GM13977 (cell line): Measurements from ENCODE around the gene MGMT.

Experiments used
- DNase-seq: peaks from one replicate; pipeline ENCODE4 v3.0.0; 2012; ENCODE audit warnings: low spot score
- CTCF ChIP-seq: IDR thresholded peaks from 2 replicates; pipeline ENCODE4 v1.5.1; 2012; ENCODE audit warnings: mild to moderate bottlenecking, control low read depth; ENCODE audit not compliant: insufficient read depth; ENCODE audit errors: extremely low read depth, missing control alignments
- in situ Hi-C: fragments of 300-500 bp; cut with MboI; formaldehyde crosslinking; loops from one replicate; pipeline ENCODE4 v1.12.0; 2022; ENCODE audit warnings: low sequenced_read_pairs, low pct_unique_long_range_greater_than_20kb, mixed read lengths, inconsistent platforms; ENCODE audit not compliant: unreplicated experiment

The MGMT gene

DNA sequence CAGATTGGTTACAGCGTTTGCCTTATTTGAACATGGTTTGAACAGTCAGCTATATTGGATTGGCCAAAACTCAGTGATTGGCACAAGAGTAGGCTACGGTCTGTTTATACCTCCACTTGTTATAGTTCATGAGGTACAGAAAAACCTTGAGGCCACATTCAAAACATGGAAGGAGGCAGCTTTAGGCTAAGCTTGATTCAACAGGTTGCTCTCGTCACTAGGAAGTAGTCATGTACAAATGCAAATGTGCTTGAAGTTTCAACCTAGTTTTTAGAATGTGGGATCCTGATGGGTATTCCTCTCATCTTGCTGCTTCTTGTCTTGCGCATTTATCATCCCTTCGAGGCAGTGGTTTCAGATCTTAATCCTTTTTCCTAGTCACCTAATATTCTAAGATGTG lies 132.1 kb downstream of the MGMT start:
- in situ Hi-C loops, result no loop called here
- DNase-seq, result no peak
- no peak for TF ChIP-seq CTCF

DNA sequence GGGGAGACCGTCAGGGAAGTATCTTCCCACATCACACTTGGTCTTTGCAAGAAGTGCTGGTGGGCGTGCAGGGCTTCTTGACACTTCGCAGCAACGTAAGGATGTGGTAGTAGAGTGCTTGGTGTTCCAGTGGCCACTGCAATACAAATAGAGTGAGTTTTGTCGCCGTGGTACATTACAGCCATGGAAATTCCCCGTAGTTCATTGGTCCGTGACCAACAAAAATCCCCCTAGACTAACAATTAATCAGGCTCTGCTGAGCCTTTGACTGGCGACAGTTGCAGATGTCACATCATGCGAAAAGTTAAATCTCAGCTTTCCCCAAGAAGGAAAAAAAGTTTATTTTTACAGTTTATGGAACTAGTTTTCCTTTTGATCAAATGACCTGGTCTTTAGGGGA lies 134.7 kb downstream of the MGMT start:
- in situ Hi-C loops, result no loop called here
- peak; percentile 22 for DNase-seq
- TF ChIP-seq CTCF, result no peak

DNA sequence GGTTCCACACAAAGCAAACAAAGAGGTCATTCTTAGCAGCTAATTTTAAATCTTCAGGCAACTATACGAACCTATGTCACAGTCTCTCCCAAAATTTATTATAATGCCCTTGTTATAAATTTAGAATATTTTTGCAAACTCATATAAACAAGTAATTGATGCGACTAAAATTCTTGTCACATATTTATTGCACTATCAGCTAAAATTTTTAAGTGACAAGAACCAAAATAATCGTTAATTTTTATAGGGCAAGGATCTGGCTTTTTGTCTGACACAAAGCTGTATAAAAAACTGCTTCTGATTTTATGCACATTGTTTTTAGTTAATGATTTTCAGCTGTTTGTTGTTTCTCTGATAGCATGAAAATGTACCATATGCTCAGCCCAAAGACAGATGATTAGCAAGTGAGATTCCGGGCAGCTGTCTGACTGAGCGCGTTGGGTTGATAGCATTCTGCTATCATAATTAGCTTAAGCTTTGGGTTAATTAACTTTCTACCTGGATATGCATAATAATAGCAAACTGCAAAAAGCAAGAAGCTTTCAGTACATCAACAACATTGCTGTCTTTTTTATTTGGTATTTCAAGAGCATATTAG lies 136.0 kb downstream of the MGMT start:
- in situ Hi-C loops, result no loop called here
- no peak for DNase-seq
- TF ChIP-seq CTCF, result no peak

GRCh38 chr10:129604333-129605032 lies 137.4 kb downstream of the MGMT start:
- in situ Hi-C loops, result no loop called here
- peak; percentile 28 for DNase-seq
- no peak for TF ChIP-seq CTCF

DNA sequence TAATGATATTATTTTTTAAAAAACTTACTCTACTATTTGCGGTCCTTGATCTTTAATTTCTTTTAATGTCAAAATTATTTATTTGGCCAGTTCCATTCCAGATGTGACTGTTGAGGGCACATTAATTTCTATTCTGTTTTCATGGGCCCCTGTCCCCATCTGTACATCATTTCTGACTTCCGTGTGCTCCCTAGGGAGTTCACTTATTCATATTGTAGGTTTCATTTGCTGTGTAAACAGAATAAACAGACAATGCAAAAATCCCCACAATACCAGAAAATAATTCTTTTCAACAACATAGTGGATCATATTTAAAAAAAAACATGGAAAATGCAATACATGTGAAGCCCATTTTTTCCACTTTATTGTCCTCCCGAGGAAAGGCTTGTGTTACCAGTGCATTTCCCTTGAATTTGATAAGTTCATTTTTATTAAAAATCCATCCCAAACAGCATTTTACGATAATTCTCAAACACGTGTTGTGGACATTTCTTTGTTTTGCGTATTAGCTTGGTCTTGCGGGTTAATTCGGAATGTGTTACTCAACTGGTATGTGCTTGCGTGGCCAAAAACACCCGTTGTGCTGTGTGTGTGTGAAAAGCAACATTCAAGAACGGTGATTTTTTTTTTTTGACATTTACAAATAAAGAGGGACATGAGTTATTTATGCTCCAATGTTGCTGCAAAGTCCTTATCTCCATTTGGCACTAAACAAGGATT lies 138.4 kb downstream of the MGMT start:
- no peak for DNase-seq
- in situ Hi-C loops, result no loop called here
- TF ChIP-seq CTCF, result no peak

DNA sequence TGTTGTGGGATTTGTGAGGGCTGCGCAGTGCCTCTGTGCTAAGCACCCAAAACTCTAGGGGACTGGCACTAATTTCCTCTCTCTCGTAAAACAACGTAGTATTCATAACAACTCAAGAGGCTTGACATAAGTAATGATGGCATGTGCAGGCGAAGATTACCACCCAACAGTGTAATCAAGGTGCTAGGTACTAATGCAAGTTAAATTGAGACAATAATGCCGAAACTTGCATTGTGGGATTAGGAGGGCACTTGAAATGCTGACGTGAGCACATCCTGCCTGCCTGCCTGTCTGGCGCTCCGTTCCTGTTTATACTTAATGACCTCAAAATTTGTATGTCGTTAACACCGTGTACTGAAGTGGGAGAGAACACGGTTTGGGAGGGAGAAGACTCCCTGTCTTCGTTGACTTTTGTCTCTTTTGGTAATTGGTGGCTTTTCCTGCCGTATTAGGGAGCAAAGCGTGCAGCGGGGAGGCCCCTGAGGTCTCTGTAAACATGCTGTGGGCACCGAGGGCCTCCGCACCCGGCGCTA lies 139.0 kb downstream of the MGMT start:
- in situ Hi-C loops, result no loop called here
- no peak for TF ChIP-seq CTCF
- no peak for DNase-seq
